HL-60 (cell line): ENCODE results near the gene PON3.

Experiments
- DNase-seq, 2 experiments: peaks; one replicate each; pipeline ENCODE4 v3.0.0-alpha.2; 2010 to 2020; ENCODE audit warnings: low read depth in 1 of 2, low spot score in 1 of 2
- H3K27ac ChIP-seq: fragments of 250-450 bp; sonication (Bioruptor Pico); replicated peaks from 2 replicates; pipeline ENCODE4 v1.5.1; 2020; ENCODE audit warnings: mild to moderate bottlenecking, moderate library complexity
- H3K27me3 ChIP-seq: fragments of 250-450 bp; sonication (Bioruptor Pico); 2 replicates; pipeline ENCODE4 v1.5.1; 2021; ENCODE audit warnings: mild to moderate bottlenecking, moderate library complexity; ENCODE audit not compliant: insufficient read depth, poor library complexity, severe bottlenecking
- H3K4me3 ChIP-seq: replicated peaks from 2 replicates; pipeline ENCODE4 v1.5.1; 2011; ENCODE audit warnings: mild to moderate bottlenecking, control low read depth, low read length; ENCODE audit not compliant: insufficient read depth
- GABPA ChIP-seq: IDR thresholded peaks from 2 replicates; pipeline ENCODE4 v1.6.1; 2012; ENCODE audit warnings: low read depth
- POLR2AphosphoS5 ChIP-seq: IDR thresholded peaks from 2 replicates; pipeline ENCODE4 v1.6.1; 2012; ENCODE audit warnings: low read depth
- SPI1 ChIP-seq: IDR thresholded peaks from 2 replicates; pipeline ENCODE4 v1.6.1; 2012; ENCODE audit warnings: low read depth, mild to moderate bottlenecking, borderline replicate concordance
- TF ChIP-seq, protein P1 (sequence below): IDR thresholded peaks from one replicate; pipeline ENCODE4 v1.5.1; 2011; ENCODE audit warnings: low read length, control low read depth, inconsistent platforms; ENCODE audit not compliant: insufficient read depth
- TF ChIP-seq, protein P2 (sequence below): IDR thresholded peaks from 2 replicates; pipeline ENCODE4 v1.6.1; 2012; ENCODE audit warnings: low read depth; ENCODE audit not compliant: insufficient replicate concordance

Gene PON3

DNA sequence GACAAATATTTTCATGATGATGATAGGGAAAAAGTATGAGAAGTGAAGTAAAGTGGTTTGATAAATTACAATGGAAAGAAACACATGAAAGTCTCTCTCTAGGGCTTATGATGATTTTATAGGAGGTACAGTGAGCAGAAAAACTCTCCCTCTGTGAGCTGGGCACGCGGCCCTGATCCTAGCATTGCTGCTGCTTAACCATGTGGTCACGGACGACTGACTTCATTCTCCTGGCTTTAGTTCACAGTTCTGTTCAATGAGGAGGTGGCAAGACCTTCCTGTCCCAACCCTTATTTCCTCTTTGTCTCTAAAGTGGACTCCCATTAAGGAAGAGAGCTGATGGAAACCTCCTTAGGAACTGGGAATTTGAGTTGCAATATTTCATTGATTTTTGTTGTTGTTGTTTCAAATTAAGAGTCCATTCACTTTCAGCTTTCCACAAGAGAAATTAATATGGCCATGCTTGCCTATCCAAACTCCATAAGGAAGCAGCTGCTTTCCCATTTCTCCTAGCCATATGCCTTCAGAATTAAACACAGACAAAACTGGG lies 8.2 kb upstream of the PON3 start:
- Histone ChIP-seq H3K27ac (no peak overlapping the region), H3K27me3 (no peaks in the 10 kb centered on the region), H3K4me3 (no peak overlapping the region)
- DNase-seq = no peak
- TF ChIP-seq GABPA = no peak
- no peak for TF ChIP-seq SPI1
- TF ChIP-seq, protein P1, sequence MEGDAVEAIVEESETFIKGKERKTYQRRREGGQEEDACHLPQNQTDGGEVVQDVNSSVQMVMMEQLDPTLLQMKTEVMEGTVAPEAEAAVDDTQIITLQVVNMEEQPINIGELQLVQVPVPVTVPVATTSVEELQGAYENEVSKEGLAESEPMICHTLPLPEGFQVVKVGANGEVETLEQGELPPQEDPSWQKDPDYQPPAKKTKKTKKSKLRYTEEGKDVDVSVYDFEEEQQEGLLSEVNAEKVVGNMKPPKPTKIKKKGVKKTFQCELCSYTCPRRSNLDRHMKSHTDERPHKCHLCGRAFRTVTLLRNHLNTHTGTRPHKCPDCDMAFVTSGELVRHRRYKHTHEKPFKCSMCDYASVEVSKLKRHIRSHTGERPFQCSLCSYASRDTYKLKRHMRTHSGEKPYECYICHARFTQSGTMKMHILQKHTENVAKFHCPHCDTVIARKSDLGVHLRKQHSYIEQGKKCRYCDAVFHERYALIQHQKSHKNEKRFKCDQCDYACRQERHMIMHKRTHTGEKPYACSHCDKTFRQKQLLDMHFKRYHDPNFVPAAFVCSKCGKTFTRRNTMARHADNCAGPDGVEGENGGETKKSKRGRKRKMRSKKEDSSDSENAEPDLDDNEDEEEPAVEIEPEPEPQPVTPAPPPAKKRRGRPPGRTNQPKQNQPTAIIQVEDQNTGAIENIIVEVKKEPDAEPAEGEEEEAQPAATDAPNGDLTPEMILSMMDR = no peak
- TF ChIP-seq, protein P2, sequence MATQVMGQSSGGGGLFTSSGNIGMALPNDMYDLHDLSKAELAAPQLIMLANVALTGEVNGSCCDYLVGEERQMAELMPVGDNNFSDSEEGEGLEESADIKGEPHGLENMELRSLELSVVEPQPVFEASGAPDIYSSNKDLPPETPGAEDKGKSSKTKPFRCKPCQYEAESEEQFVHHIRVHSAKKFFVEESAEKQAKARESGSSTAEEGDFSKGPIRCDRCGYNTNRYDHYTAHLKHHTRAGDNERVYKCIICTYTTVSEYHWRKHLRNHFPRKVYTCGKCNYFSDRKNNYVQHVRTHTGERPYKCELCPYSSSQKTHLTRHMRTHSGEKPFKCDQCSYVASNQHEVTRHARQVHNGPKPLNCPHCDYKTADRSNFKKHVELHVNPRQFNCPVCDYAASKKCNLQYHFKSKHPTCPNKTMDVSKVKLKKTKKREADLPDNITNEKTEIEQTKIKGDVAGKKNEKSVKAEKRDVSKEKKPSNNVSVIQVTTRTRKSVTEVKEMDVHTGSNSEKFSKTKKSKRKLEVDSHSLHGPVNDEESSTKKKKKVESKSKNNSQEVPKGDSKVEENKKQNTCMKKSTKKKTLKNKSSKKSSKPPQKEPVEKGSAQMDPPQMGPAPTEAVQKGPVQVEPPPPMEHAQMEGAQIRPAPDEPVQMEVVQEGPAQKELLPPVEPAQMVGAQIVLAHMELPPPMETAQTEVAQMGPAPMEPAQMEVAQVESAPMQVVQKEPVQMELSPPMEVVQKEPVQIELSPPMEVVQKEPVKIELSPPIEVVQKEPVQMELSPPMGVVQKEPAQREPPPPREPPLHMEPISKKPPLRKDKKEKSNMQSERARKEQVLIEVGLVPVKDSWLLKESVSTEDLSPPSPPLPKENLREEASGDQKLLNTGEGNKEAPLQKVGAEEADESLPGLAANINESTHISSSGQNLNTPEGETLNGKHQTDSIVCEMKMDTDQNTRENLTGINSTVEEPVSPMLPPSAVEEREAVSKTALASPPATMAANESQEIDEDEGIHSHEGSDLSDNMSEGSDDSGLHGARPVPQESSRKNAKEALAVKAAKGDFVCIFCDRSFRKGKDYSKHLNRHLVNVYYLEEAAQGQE = no peak
- no peak for TF ChIP-seq POLR2AphosphoS5

DNA sequence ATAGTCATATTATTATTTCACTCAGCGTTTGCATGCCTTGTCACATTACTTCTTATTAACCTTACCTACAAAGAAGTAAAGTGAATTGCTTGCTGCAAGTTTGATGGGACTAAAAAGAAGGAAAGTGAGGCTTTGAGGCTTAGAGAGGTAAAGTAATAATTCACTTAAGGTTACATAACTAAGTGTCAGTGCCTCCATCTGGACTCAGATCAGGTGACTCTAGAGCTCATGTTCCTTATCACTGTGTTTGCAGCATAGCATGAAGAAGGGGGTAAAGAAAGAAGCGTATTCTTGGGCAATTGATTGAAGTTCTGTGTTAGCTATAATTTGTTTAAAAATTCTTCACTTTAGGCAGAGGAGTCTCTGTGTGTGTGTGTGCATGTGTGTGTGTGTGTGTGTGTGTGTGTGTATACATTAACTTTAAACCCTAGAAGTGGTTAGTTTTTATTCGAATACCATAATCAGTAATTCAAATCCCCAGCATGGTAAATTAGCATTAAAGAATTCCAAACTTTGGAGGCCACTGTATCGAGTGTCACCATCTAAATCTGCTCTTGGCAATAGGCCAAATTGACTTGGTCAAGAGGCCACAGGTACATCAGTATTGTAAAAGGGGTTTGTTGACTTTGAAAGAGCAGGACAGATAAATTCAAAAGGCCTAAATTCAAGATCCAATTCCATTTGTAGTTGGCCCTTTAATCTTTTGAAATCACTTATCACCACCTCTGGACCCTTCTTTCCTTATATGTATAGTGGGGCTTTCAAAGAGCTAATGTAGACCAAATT lies 2.2 kb upstream of the PON3 start:
- DNase-seq = no peak
- H3K27ac ChIP-seq = no peak overlapping the region
- H3K4me3 ChIP-seq = no peak overlapping the region
- TF ChIP-seq, protein P1 = no peak
- TF ChIP-seq GABPA (no peak), POLR2AphosphoS5 (no peak), SPI1 (no peak)
- TF ChIP-seq, protein P2 = no peak
- peaks cover 15% of the 10 kb centered on the region for H3K27me3 ChIP-seq

DNA sequence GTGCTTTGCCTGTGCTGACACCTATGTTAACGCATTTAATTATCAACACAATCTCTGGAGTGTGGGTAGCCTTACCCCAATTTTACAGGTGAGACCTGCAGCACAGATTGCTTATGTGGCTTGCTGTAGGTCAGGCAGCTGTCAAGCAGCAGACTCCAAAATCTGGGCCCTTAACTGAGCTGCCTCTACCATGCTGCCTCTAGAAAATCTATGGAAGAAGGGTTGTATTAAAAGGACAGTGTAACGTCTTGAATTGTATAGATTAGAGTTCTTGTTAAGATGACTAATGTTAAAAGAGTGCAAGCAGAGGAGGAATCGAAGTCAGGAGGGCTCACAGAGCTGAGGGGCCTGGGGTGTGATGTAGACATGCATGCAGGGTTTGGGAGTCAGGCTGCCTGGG lies 1.2 kb upstream of the PON3 start:
- TF ChIP-seq SPI1 = no peak
- Histone ChIP-seq H3K27ac (no peak overlapping the region), H3K4me3 (no peak overlapping the region), H3K27me3 (peaks cover 15% of the 10 kb centered on the region)
- DNase-seq = no peak

DNA sequence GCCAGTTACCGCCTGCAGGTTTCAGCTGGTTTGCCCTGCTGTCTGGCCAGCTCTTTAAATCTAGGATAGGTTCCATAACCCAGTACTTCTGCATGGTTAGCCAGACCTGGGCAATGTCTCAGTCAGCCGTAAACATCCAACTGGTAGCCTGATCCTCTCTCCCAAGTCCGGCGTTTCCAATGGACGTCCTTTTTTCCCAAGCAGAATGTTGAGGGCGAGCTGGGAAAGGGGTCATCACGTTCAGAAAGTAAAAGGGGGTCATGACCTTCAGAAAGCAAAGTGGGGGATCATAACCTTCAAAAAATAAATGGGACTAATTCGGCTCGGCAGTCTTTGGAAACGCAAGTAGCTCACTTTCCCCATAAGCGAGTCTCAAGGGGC lies 430 bp downstream of the PON3 start:
- Histone ChIP-seq H3K4me3 (no peak overlapping the region), H3K27ac (no peak overlapping the region), H3K27me3 (peaks cover 15% of the 10 kb centered on the region)
- no peak for DNase-seq
- TF ChIP-seq SPI1 (no peak), GABPA (no peak), POLR2AphosphoS5 (no peak)
- TF ChIP-seq, protein P2 = no peak
- TF ChIP-seq, protein P1 = no peak
